ENCODE results near the gene LRRK1. TPM values are rescaled to one million over a fixed set of nuclear protein-coding genes. Genes with fewer than 3 reads are reported as not detected.

Gene LRRK1
- total and polyA plus RNA-seq, 2 of the 13 experiments (the other 11 are each of a cell fraction or from before 2014, with no cell fraction given) = 0.13 to 1.2 TPM

GRCh38 chr15:101070502-101071273 is 151.5 kb downstream of the LRRK1 start (continued):
- TF ChIP-seq ZNF280D (CRISPR knock-in tag; IDR thresholded peaks at IDR 0.05) (no peak), ZNF749 (CRISPR knock-in tag; IDR thresholded peaks at IDR 0.05; ENCODE audit: borderline replicate concordance) (peak; percentile 63; the same call in 1 of the 2 replicates), SAFB2 (CRISPR knock-in tag; IDR thresholded peaks at IDR 0.05; ENCODE audit: borderline replicate concordance, low read depth) (no peak; the same call in 1 of the 2 replicates), EED (CRISPR knock-in tag; IDR thresholded peaks at IDR 0.05) (no peak), SMYD3 (CRISPR knock-in tag; IDR thresholded peaks at IDR 0.05) (0 out of 2 replicates have a peak, but pooled peaks have one; percentile 48), TEAD3 (CRISPR knock-in tag; optimal IDR thresholded peaks at IDR 0.05; ENCODE audit: borderline replicate concordance) (peak; percentile 50), SMAD9 (CRISPR knock-in tag; IDR thresholded peaks at IDR 0.05) (no peak), NR2F2 (IDR thresholded peaks at IDR 0.05; ENCODE audit: borderline replicate concordance, low read depth) (peak; percentile 98), GATA4 (IDR thresholded peaks at IDR 0.05; ENCODE audit: borderline replicate concordance, low read depth) (peak; percentile 82; the same call in 1 of the 2 replicates), FLYWCH1 (CRISPR knock-in tag; IDR thresholded peaks at IDR 0.05) (no peak), HDAC2 (CRISPR knock-in tag; IDR thresholded peaks at IDR 0.05) (peak; percentile 90), PATZ1 (CRISPR knock-in tag; IDR thresholded peaks at IDR 0.05) (peak; percentile 62), MAFK (conservative IDR thresholded peaks at IDR 0.05 in 1 of 2, IDR thresholded peaks at IDR 0.05 in 1 of 2; ENCODE audit: low read length in 2 of 2) (no peak), ZNF34 (CRISPR knock-in tag; IDR thresholded peaks at IDR 0.05; ENCODE audit: borderline replicate concordance) (no peak; the same call in 1 of the 2 replicates), TERF1 (CRISPR knock-in tag; IDR thresholded peaks at IDR 0.05) (no peak), SUZ12 (IDR thresholded peaks at IDR 0.05; ENCODE audit: low read depth, low read length) (no peak), HNF4G (IDR thresholded peaks at IDR 0.05; ENCODE audit: borderline replicate concordance, low read depth, low read length) (peak; percentile 66), HNF4G (CRISPR knock-in tag; IDR thresholded peaks at IDR 0.05; ENCODE audit: borderline replicate concordance, low read depth) (peak; percentile 66; the same call in 1 of the 2 replicates), HNRNPLL (IDR thresholded peaks at IDR 0.05; ENCODE audit: low read depth, low read length, poor library complexity, severe bottlenecking) (no peak), FOXP1 (IDR thresholded peaks at IDR 0.05) (peak; percentile 91), FOXP1 (CRISPR knock-in tag; IDR thresholded peaks at IDR 0.05) (peak; percentile 93), TCF7 (IDR thresholded peaks at IDR 0.05; ENCODE audit: low read depth) (peak; percentile 94), SIN3B (IDR thresholded peaks at IDR 0.05; ENCODE audit: low read length) (no peak)
